ENCODE data around the gene C17orf75. TPM values are rescaled to one million over a fixed set of nuclear protein-coding genes. Genes with fewer than 3 reads are reported as not detected.
"Not testable (repeated sequence)": the region's sequence is repeated elsewhere in the genome, so short reads cannot be mapped to it uniquely, and the experiment has no call there.

Gene C17orf75, protein sequence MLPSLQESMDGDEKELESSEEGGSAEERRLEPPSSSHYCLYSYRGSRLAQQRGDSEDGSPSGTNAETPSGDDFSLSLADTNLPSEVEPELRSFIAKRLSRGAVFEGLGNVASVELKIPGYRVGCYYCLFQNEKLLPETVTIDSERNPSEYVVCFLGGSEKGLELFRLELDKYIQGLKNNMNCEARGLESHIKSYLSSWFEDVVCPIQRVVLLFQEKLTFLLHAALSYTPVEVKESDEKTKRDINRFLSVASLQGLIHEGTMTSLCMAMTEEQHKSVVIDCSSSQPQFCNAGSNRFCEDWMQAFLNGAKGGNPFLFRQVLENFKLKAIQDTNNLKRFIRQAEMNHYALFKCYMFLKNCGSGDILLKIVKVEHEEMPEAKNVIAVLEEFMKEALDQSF
- 10 to 100 TPM; 13.4 to 23.8 (median 22.7) TPM for total RNA-seq
- 10 to 100 TPM; 14.8 to 16.6 TPM for polyA plus RNA-seq
- long read RNA-seq, donor 1, transcript C17orf75-202 (10 exons, 1,642 nt) = major isoform, 63 of 87 reads
- long read RNA-seq, donor 1, partial matches to known transcripts = 1 of 87 reads
- long read RNA-seq, donor 1, other reads (novel, unspliced or antisense) = 22 of 87 reads
- long read RNA-seq, donor 2, transcript C17orf75-202 (10 exons, 1,642 nt) = major isoform, 22 of 30 reads
- long read RNA-seq, donor 2, partial matches to known transcripts = 6 of 30 reads
- long read RNA-seq, donor 2, other reads (novel, unspliced or antisense) = 0 of 30 reads
- long read RNA-seq, donor 3, transcript C17orf75-202 (10 exons, 1,642 nt) = major isoform, 9 of 13 reads
- long read RNA-seq, donor 3, partial matches to known transcripts = 0 of 13 reads
- long read RNA-seq, donor 3, other reads (novel, unspliced or antisense) = 4 of 13 reads

DNA sequence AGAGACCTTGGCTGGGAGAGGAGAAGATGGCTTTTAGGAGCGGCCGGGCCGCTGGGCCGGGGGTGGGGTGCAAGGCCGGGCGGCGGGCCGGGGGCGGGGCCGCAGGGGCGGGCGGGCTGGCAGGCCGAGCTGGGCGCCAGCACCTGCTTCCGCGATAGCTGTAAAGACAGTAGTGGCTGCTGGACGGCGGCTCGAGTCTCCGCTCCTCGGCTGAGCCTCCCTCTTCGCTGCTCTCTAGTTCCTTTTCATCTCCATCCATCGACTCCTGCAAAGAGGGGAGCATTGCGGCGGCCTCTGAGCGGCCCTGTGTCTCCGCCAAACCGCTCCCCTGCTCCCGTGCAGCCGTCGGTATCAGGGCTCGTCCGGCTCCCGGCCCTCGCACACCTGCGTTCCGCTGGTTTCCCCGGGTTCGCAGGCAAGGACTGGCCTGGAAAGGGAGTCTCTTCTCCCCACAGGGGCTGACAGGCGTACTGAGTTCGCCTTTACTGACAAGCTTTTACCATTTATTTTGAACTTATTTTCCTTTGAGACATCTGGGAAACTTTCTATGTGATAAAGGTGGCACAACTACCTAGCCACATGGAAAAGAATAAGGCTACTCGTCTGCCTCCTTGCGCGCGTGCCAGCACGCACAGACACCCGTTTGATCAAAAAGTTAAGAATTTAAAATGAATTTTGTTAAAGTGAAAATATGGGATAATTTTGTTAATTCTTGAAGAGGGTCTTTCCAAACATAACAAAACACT, at the start of gene C17orf75:
TSS of gene C17orf75 (minus strand) at position 317 of the 746 bp plus-strand sequence. CDS start at position 283, 34 bp downstream.
- Histone ChIP-seq H3K4me1 (ENCODE audit: insufficient read depth) (peaks cover 3% of the 10 kb centered on the region), H3K4me3 (peak within 1 kb of the TSS; percentile 72), H3K27me3 (no peaks in the 10 kb centered on the region), H3K27ac (peak within 1 kb of the TSS; percentile 79 to 82), H3K9me3 (no peaks in the 10 kb centered on the region), H3K36me3 (no peaks in the 10 kb centered on the region)
- DNase-seq = peak; percentile 80 to 88 (median 81)
- WGBS, 3 donors = 2 to 3% (median 3%) methylated on average over 39 to 47 of the region's 47 CpGs
- TF ChIP-seq POLR2A (IDR thresholded peaks at IDR 0.05) (peak; percentile 35), EP300 (IDR thresholded peaks at IDR 0.05) (no peak)
- intact Hi-C loops (cut with DNase I) = no loop called here

DNA sequence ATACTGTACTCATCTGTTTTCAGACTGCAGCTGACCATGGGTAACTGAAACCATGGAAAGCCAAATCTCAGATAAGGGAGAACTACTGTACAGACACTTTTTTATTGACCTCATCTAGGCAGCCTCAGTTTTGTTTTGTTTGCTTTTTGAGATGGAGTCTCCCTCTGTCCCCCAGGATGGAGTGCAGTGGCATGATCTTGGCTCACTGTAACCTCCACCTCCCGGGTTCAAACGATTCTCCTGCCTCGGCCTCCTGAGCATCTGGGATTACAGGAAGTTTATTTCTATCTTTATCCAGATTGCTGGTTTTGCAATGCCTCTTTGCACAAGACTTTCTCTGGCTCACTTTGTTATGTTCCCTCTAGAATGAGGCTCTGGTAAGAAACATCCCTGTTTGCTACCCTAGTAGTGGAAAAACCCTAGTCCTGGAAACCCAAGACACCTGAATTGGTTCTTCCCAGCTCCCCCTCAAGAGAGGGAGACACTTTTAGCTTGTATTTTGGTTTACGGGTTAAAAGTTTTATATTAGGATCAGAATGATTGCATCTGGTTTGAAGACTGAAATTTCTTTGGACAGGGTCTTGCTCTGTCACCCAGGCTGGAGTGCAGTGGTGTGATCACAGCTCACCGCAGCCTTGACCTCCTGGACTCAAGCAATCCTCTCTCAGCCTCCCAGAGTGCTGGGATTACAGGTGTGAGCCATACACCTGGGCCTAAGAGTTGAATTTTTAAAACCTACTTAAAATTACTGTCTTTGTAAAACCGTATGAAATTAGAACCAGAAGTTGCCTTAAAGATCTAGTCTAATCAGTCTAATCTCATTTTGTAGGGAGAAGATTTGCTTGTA, 46.9 kb upstream of the C17orf75 start:
- TF ChIP-seq EP300 (IDR thresholded peaks at IDR 0.05) (no peak), POLR2A (IDR thresholded peaks at IDR 0.05) (no peak)
- TF ChIP-seq, protein P1, sequence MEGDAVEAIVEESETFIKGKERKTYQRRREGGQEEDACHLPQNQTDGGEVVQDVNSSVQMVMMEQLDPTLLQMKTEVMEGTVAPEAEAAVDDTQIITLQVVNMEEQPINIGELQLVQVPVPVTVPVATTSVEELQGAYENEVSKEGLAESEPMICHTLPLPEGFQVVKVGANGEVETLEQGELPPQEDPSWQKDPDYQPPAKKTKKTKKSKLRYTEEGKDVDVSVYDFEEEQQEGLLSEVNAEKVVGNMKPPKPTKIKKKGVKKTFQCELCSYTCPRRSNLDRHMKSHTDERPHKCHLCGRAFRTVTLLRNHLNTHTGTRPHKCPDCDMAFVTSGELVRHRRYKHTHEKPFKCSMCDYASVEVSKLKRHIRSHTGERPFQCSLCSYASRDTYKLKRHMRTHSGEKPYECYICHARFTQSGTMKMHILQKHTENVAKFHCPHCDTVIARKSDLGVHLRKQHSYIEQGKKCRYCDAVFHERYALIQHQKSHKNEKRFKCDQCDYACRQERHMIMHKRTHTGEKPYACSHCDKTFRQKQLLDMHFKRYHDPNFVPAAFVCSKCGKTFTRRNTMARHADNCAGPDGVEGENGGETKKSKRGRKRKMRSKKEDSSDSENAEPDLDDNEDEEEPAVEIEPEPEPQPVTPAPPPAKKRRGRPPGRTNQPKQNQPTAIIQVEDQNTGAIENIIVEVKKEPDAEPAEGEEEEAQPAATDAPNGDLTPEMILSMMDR (IDR thresholded peaks at IDR 0.05) = no peak
- intact Hi-C loops (cut with DNase I) = no loop called here
- Histone ChIP-seq H3K27me3 (no peaks in the 10 kb centered on the region), H3K4me3 (no peak overlapping the region), H3K27ac (no peak overlapping the region), H3K36me3 (no peaks in the 10 kb centered on the region), H3K9me3 (no peaks in the 10 kb centered on the region), H3K4me1 (ENCODE audit: insufficient read depth) (no peaks in the 10 kb centered on the region)
- no peak for DNase-seq
- 84 to 86% (median 85%) methylated on average over 6 of the region's 6 CpGs for WGBS, 3 donors

DNA sequence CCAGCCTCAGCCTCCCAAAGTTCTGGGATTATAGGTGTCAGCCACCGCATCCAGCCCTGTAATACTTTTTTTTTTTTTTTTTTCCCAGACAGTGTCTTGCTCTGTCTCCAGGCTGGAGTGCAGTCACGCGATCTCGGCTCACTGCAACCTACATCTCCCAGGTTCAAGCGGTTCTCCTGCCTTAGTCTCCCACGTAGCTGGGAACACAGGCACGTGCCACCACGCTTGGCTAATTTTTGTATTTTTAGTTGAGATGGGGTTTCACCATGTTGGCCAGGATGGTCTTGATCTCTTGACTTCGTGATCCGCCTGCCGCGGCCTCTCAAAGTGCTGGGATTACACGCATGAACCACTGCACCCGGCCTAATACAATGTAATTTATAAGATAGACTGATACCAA, 46.2 kb upstream of the C17orf75 start:
- DNase-seq; H3K36me3 ChIP-seq; intact Hi-C loops (cut with DNase I); H3K27ac ChIP-seq; H3K4me1 ChIP-seq (ENCODE audit: insufficient read depth); H3K4me3 ChIP-seq; H3K9me3 ChIP-seq; H3K27me3 ChIP-seq: not testable (repeated sequence)
- 95 to 96% (median 95%) methylated on average over 14 of the region's 14 CpGs for WGBS, 3 donors

DNA sequence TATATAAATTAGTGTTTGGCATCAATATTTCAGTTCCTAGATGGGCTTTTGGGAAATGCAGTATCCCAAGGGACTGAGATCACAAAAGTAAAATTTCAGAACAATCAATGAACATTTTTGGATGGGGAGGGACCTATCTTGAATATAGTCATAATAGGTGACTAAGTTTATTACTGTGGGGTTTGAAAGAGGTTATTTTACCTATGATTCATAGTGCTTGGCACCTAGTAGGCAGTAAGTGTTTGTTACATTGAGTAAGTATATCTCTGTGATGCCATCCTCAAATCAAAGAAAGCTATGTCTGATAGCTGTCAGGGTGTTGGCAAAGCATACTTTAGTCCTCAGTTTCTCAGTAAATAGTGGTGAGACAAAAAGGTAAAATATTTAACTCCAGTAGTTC, 44.9 kb upstream of the C17orf75 start:
- Histone ChIP-seq H3K4me1 (ENCODE audit: insufficient read depth) (no peaks in the 10 kb centered on the region), H3K4me3 (no peak overlapping the region), H3K27me3 (no peaks in the 10 kb centered on the region), H3K9me3 (no peaks in the 10 kb centered on the region), H3K36me3 (no peaks in the 10 kb centered on the region), H3K27ac (no peak overlapping the region)
- no peak for DNase-seq
- intact Hi-C loops (cut with DNase I) = no loop called here
- TF ChIP-seq, protein P1 (IDR thresholded peaks at IDR 0.05) = no peak
- TF ChIP-seq POLR2A (IDR thresholded peaks at IDR 0.05) = no peak
